WTC11 (cell line): ENCODE results near the gene PHKG2. TPM values are rescaled to one million over a fixed set of nuclear protein-coding genes. Genes with fewer than 3 reads are reported as not detected.

Experiments used
- ATAC-seq: fragments of 200-7000 bp; cut with Tn5 transposase; 2 replicates; pipeline ENCODE4 v1.10.0; 2021; ENCODE audit warnings: mild to moderate bottlenecking, moderate library complexity
- CTCF ChIA-PET: fragments of 300-600 bp; sonication (Branson Sonifier 250); formaldehyde crosslinking; loops from one replicate; lab custom pipeline; 2021; ENCODE audit warnings: antibody characterized with exemption; lab: Charles Lee
- POLR2A ChIA-PET: fragments of 350-600 bp; sonication (Branson Sonifier 250); formaldehyde crosslinking; loops from one replicate; lab custom pipeline; 2021; ENCODE audit warnings: antibody characterized with exemption; lab: Charles Lee
- DNase-seq: peaks from one replicate; pipeline ENCODE4 v3.0.0; 2021; ENCODE audit warnings: low spot score
- H3K27ac Mint-ChIP-seq: 2 replicates; pipeline ENCODE4 v1.8.0; 2021; ENCODE audit warnings: mixed read lengths
- H3K27me3 Mint-ChIP-seq: 2 replicates; pipeline ENCODE4 v1.8.0; 2021; ENCODE audit warnings: low read depth, mild to moderate bottlenecking, moderate library complexity, mixed read lengths
- H3K36me3 Mint-ChIP-seq: 2 replicates; pipeline ENCODE4 v1.8.0; 2021; ENCODE audit warnings: mixed read lengths
- H3K4me1 Mint-ChIP-seq: 2 replicates; pipeline ENCODE4 v1.8.0; 2022; ENCODE audit warnings: mixed read lengths
- H3K4me3 Mint-ChIP-seq: 2 replicates; pipeline ENCODE4 v1.8.0; 2021; ENCODE audit warnings: mild to moderate bottlenecking, moderate library complexity, mixed read lengths
- H3K9me3 Mint-ChIP-seq: 2 replicates; pipeline ENCODE4 v1.8.0; 2021; ENCODE audit warnings: mixed read lengths
- CDX4 ChIP-seq: fragments of 250-450 bp; sonication (Bioruptor Pico); IDR thresholded peaks from 2 replicates; pipeline ENCODE4 v1.9.0; 2021; ENCODE audit warnings: moderate library complexity, mild to moderate bottlenecking, inconsistent platforms, borderline replicate concordance
- CREM ChIP-seq: sonication (generic); formaldehyde crosslinking; IDR thresholded peaks from 2 replicates; pipeline ENCODE4 v1.8.1; 2022; ENCODE audit warnings: mild to moderate bottlenecking, missing genetic modification reagents, moderate library complexity
- ERG ChIP-seq: fragments of 250-450 bp; sonication (Bioruptor Pico); IDR thresholded peaks from 2 replicates; pipeline ENCODE4 v1.8.0; 2021; ENCODE audit warnings: mild to moderate bottlenecking
- FOXP4 ChIP-seq: sonication (generic); formaldehyde crosslinking; IDR thresholded peaks from 2 replicates; pipeline ENCODE4 v1.8.0; 2022; ENCODE audit warnings: mild to moderate bottlenecking, missing genetic modification reagents
- RORB ChIP-seq: fragments of 250-450 bp; sonication (Bioruptor Pico); IDR thresholded peaks from 2 replicates; pipeline ENCODE4 v1.9.0; 2021; ENCODE audit warnings: mild to moderate bottlenecking
- TP53 ChIP-seq: sonication (generic); formaldehyde crosslinking; IDR thresholded peaks from 2 replicates; pipeline ENCODE4 v1.8.1; 2023; ENCODE audit warnings: mild to moderate bottlenecking, missing genetic modification reagents
- ZNF317 ChIP-seq: sonication (generic); formaldehyde crosslinking; IDR thresholded peaks from 2 replicates; pipeline ENCODE4 v1.8.1; 2023; ENCODE audit warnings: low read depth, mild to moderate bottlenecking, moderate library complexity, missing genetic modification reagents, borderline replicate concordance
- ZNF671 ChIP-seq: fragments of 250-450 bp; sonication (Bioruptor Pico); IDR thresholded peaks from 2 replicates; pipeline ENCODE4 v1.8.0; 2021; ENCODE audit warnings: mild to moderate bottlenecking
- total RNA-seq: library from RNA; stranded (reverse); gene quantifications from 3 replicates; pipeline ENCODE4 v1.2.3, GENCODE V29; 2021
- TF ChIP-seq, protein P1 (sequence below): sonication (generic); formaldehyde crosslinking; IDR thresholded peaks from 2 replicates; pipeline ENCODE4 v1.8.1; 2023; ENCODE audit warnings: mild to moderate bottlenecking, missing genetic modification reagents, moderate library complexity
- TF ChIP-seq, protein P2 (sequence below): sonication (generic); formaldehyde crosslinking; IDR thresholded peaks from 2 replicates; pipeline ENCODE4 v1.8.1; 2023; ENCODE audit warnings: mild to moderate bottlenecking, moderate library complexity, missing genetic modification reagents
- TF ChIP-seq, protein P3 (sequence below): sonication (generic); formaldehyde crosslinking; IDR thresholded peaks from 2 replicates; pipeline ENCODE4 v1.8.1; 2023; ENCODE audit warnings: mild to moderate bottlenecking, missing genetic modification reagents, borderline replicate concordance

PHKG2 gene
- total RNA-seq, 1 experiment from 2014 or later, result 50.5 TPM

GRCh38 chr16:30785126-30786106, 37.2 kb downstream of the PHKG2 start:
- Mint-ChIP-seq H3K27ac (no peak overlapping the region), H3K36me3 (peaks cover 14% of the 10 kb centered on the region), H3K9me3 (no peaks in the 10 kb centered on the region), H3K4me3 (peak overlapping the region; percentile 84), H3K27me3 (no peaks in the 10 kb centered on the region; the same call in 1 of the 2 replicates)
- no peak for DNase-seq
- CTCF ChIA-PET, result interaction anchor here (1.0 to 1.4 kb wide), 2 partner anchors 20 kb away, joined by 4 to 7 read pairs; no protein-coding TSS in a partner anchor
- TF ChIP-seq ZNF671 (CRISPR knock-in tag), result no peak
- TF ChIP-seq, protein P1, sequence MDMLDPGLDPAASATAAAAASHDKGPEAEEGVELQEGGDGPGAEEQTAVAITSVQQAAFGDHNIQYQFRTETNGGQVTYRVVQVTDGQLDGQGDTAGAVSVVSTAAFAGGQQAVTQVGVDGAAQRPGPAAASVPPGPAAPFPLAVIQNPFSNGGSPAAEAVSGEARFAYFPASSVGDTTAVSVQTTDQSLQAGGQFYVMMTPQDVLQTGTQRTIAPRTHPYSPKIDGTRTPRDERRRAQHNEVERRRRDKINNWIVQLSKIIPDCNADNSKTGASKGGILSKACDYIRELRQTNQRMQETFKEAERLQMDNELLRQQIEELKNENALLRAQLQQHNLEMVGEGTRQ (CRISPR knock-in tag), result no peak
- TF ChIP-seq CDX4 (CRISPR knock-in tag), result no peak
- no peak for TF ChIP-seq ERG (CRISPR knock-in tag)
- TF ChIP-seq, all 79 proteins: peak for 0
- H3K4me1 Mint-ChIP-seq, result peaks cover 13% of the 10 kb centered on the region
- ATAC-seq, result no peak
- POLR2A ChIA-PET, result no interaction called here

DNA sequence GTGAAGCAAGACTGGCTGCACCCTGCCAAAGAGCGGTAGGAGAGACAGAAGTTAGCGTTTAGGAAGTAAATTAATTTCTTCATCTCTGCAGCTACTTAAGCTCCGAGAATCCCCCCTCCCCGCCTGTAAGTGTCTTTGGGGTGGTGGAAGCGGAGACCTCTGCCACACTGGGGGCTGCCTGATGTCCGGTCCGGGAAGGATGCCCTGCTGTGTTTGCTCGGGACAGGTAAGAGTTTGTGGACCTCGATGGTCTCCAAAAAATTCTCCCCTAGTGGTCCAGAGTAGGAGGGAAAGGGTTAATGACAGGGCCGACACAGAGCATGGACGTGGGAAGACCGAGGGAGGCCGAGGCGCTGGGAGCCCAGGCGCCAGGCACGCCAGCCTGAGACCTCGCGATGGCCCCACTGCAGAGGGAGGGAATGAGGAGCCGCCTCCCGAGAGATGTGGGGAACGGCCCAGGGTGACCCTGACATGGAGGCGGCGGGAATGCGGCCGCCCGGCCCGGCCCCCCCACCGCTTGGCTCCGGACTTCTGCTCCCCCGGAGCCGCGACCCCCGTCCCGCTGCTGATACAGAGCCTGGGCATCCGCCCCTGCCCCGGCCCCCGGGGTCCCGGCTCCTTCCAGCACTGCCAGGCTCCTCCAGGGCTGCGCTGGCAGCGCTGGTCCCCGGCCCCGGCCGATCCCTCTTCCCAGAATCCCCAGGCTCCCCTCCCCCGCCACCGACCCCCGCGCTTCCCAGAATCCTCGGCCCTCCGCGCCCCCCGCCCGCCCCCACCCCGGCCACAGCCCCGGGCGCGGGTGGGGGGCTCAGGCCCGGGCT, 38.1 kb downstream of the PHKG2 start:
- peaks cover 4% of the 10 kb centered on the region; the same call in 1 of the 2 replicates for H3K27me3 Mint-ChIP-seq
- POLR2A ChIA-PET, result interaction anchor here (0.6 to 2.0 kb wide), 4 partner anchors 7 to 860 kb away, joined by 3 to 15 read pairs (median 6); partner anchors contain the start of gene KCTD13
- DNase-seq (peak; percentile 38), ATAC-seq (peak; percentile 60)
- H3K4me3 Mint-ChIP-seq, result peak overlapping the region; percentile 84
- CTCF ChIA-PET, result interaction anchor here (0.9 to 2.0 kb wide), 7 partner anchors 16 to 156 kb away, joined by 3 to 12 read pairs (median 4); partner anchors contain the start of gene FBXL19
- no peak overlapping the region for H3K27ac Mint-ChIP-seq
- no peaks in the 10 kb centered on the region for H3K9me3 Mint-ChIP-seq
- peaks cover 14% of the 10 kb centered on the region for H3K36me3 Mint-ChIP-seq
- TF ChIP-seq ERG (CRISPR knock-in tag) (no peak), TP53 (CRISPR knock-in tag) (no peak), RORB (CRISPR knock-in tag) (no peak), CREM (CRISPR knock-in tag) (no peak), FOXP4 (0 out of 2 replicates have a peak, but pooled peaks have one; percentile 17), ZNF317 (0 out of 2 replicates have a peak, but pooled peaks have one; percentile 12)
- TF ChIP-seq, protein P2, sequence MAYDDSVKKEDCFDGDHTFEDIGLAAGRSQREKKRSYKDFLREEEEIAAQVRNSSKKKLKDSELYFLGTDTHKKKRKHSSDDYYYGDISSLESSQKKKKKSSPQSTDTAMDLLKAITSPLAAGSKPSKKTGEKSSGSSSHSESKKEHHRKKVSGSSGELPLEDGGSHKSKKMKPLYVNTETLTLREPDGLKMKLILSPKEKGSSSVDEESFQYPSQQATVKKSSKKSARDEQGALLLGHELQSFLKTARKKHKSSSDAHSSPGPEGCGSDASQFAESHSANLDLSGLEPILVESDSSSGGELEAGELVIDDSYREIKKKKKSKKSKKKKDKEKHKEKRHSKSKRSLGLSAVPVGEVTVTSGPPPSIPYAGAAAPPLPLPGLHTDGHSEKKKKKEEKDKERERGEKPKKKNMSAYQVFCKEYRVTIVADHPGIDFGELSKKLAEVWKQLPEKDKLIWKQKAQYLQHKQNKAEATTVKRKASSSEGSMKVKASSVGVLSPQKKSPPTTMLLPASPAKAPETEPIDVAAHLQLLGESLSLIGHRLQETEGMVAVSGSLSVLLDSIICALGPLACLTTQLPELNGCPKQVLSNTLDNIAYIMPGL, result no peak; the same call in 1 of the 2 replicates
- TF ChIP-seq, protein P1 (CRISPR knock-in tag), result no peak
- TF ChIP-seq, protein P3, sequence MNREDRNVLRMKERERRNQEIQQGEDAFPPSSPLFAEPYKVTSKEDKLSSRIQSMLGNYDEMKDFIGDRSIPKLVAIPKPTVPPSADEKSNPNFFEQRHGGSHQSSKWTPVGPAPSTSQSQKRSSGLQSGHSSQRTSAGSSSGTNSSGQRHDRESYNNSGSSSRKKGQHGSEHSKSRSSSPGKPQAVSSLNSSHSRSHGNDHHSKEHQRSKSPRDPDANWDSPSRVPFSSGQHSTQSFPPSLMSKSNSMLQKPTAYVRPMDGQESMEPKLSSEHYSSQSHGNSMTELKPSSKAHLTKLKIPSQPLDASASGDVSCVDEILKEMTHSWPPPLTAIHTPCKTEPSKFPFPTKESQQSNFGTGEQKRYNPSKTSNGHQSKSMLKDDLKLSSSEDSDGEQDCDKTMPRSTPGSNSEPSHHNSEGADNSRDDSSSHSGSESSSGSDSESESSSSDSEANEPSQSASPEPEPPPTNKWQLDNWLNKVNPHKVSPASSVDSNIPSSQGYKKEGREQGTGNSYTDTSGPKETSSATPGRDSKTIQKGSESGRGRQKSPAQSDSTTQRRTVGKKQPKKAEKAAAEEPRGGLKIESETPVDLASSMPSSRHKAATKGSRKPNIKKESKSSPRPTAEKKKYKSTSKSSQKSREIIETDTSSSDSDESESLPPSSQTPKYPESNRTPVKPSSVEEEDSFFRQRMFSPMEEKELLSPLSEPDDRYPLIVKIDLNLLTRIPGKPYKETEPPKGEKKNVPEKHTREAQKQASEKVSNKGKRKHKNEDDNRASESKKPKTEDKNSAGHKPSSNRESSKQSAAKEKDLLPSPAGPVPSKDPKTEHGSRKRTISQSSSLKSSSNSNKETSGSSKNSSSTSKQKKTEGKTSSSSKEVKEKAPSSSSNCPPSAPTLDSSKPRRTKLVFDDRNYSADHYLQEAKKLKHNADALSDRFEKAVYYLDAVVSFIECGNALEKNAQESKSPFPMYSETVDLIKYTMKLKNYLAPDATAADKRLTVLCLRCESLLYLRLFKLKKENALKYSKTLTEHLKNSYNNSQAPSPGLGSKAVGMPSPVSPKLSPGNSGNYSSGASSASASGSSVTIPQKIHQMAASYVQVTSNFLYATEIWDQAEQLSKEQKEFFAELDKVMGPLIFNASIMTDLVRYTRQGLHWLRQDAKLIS, result no peak
- peaks cover 13% of the 10 kb centered on the region for H3K4me1 Mint-ChIP-seq
